IMR-90 (cell line): ENCODE results near the gene CCDC83. TPM values are rescaled to one million over a fixed set of nuclear protein-coding genes. Genes with fewer than 3 reads are reported as not detected.

ENCODE experiments used
- ATAC-seq: fragments of 200-7000 bp; cut with Tn5 transposase; 2 replicates; pipeline ENCODE4 v1.9.1; 2020; ENCODE audit warnings: low read depth, mild to moderate bottlenecking, moderate library complexity
- BruUV-seq: library from RNA; stranded (reverse); fragments of 400-500 nt; replicated peaks from 2 replicates; lab custom pipeline; 2021; lab: Mats Ljungman, UMichigan
- CTCF ChIA-PET: fragments of 300-600 bp; formaldehyde crosslinking; extraction: SDS; loops from one replicate; lab custom pipeline; 2021; ENCODE audit warnings: antibody characterized with exemption; lab: Yijun Ruan, JAX
- POLR2A ChIA-PET: fragments of 300-600 bp; sonication (Branson Sonifier 250); formaldehyde crosslinking; loops from one replicate; lab custom pipeline; 2022; ENCODE audit warnings: antibody characterized with exemption; ENCODE audit not compliant: unreplicated experiment; lab: Charles Lee
- DNase-seq: peaks from one replicate; pipeline ENCODE4 v3.0.0; 2013
- H2AFZ ChIP-seq: replicated peaks from 2 replicates; pipeline ENCODE3; 2013; ENCODE audit warnings: low read length, mild to moderate bottlenecking; ENCODE audit not compliant: poor library complexity
- H2AK5ac ChIP-seq: 2 replicates; pipeline ENCODE4 v1.6.1; 2013; ENCODE audit warnings: low read depth, low read length, inconsistent platforms
- H2AK9ac ChIP-seq: replicated peaks from 2 replicates; pipeline ENCODE3; 2013; ENCODE audit warnings: mild to moderate bottlenecking, low read depth, low read length, moderate library complexity; ENCODE audit not compliant: poor library complexity
- H2BK120ac ChIP-seq: 2 replicates; pipeline ENCODE4 v1.6.1; 2013; ENCODE audit warnings: low read depth, low read length, inconsistent platforms
- H2BK15ac ChIP-seq: 3 replicates; pipeline ENCODE4 v1.6.1; 2013; ENCODE audit warnings: low read depth, low read length, inconsistent platforms
- H2BK20ac ChIP-seq: 2 replicates; pipeline ENCODE4 v1.6.1; 2013; ENCODE audit warnings: low read depth, mild to moderate bottlenecking, inconsistent platforms, low read length, moderate library complexity
- H2BK5ac ChIP-seq: 2 replicates; pipeline ENCODE4 v1.6.1; 2013; ENCODE audit warnings: mild to moderate bottlenecking, low read depth, low read length, inconsistent platforms; ENCODE audit not compliant: poor library complexity, severe bottlenecking
- H3K14ac ChIP-seq: replicated peaks from 2 replicates; pipeline ENCODE4 v1.6.1; 2013; ENCODE audit warnings: low read depth, low read length, inconsistent platforms
- H3K18ac ChIP-seq: 2 replicates; pipeline ENCODE4 v1.6.1; 2013; ENCODE audit warnings: low read depth, low read length, control low read depth
- H3K23ac ChIP-seq: 2 replicates; pipeline ENCODE4 v1.6.1; 2013; ENCODE audit warnings: low read depth, low read length, inconsistent platforms
- H3K27ac ChIP-seq: 2 replicates; pipeline ENCODE4 v1.5.1; 2013; ENCODE audit warnings: mild to moderate bottlenecking, control low read depth, low read length; ENCODE audit not compliant: insufficient read depth
- H3K27me3 ChIP-seq: 2 replicates; pipeline ENCODE4 v1.6.1; 2013; ENCODE audit warnings: low read length; ENCODE audit not compliant: control insufficient read depth, insufficient read depth
- H3K36me3 ChIP-seq: 2 replicates; pipeline ENCODE4 v1.6.1; 2013; ENCODE audit warnings: low read length, mixed read lengths; ENCODE audit not compliant: control insufficient read depth, insufficient read depth
- H3K4ac ChIP-seq: 2 replicates; pipeline ENCODE4 v1.6.1; 2013; ENCODE audit warnings: low read depth, low read length, inconsistent platforms
- H3K4me1 ChIP-seq: 2 replicates; pipeline ENCODE4 v1.6.1; 2013; ENCODE audit warnings: low read length, mixed read lengths; ENCODE audit not compliant: control insufficient read depth, insufficient read depth
- H3K4me2 ChIP-seq: 2 replicates; pipeline ENCODE4 v1.6.1; 2013; ENCODE audit warnings: low read depth, mild to moderate bottlenecking, control low read depth, low read length, moderate library complexity
- H3K4me3 ChIP-seq: 2 replicates; pipeline ENCODE4 v1.5.1; 2013; ENCODE audit warnings: low read depth, mild to moderate bottlenecking, control low read depth, low read length, moderate library complexity; ENCODE audit not compliant: insufficient read depth
- H3K56ac ChIP-seq: 2 replicates; pipeline ENCODE4 v1.6.1; 2013; ENCODE audit warnings: low read length, inconsistent platforms; ENCODE audit not compliant: insufficient read depth; ENCODE audit errors: extremely low read depth
- H3K79me1 ChIP-seq, 2 experiments: 2 replicates each; pipeline ENCODE4 v1.6.1; 2013; ENCODE audit warnings: low read length in 2 of 2, inconsistent platforms in 1 of 2, low read depth in 1 of 2
- H3K9ac ChIP-seq: 2 replicates; pipeline ENCODE4 v1.6.1; 2013; ENCODE audit warnings: low read depth, low read length, control low read depth
- H3K9me1 ChIP-seq: 2 replicates; pipeline ENCODE4 v1.6.1; 2013; ENCODE audit warnings: low read length, inconsistent platforms; ENCODE audit not compliant: insufficient read depth
- H3K9me3 ChIP-seq: 2 replicates; pipeline ENCODE4 v1.6.1; 2013; ENCODE audit warnings: low read length; ENCODE audit not compliant: control insufficient read depth, insufficient read depth
- H4K20me1 ChIP-seq: 2 replicates; pipeline ENCODE4 v1.6.1; 2013; ENCODE audit warnings: low read length, inconsistent platforms; ENCODE audit not compliant: insufficient read depth
- H4K5ac ChIP-seq: 2 replicates; pipeline ENCODE4 v1.6.1; 2013; ENCODE audit warnings: mild to moderate bottlenecking, low read depth, low read length, control low read depth
- H4K8ac ChIP-seq, 2 experiments: 2 replicates each; pipeline ENCODE4 v1.6.1; 2013; ENCODE audit warnings: low read depth in 2 of 2, low read length in 2 of 2, control low read depth in 1 of 2, inconsistent platforms in 1 of 2
- H4K91ac ChIP-seq: 2 replicates; pipeline ENCODE4 v1.6.1; 2013; ENCODE audit warnings: low read depth, low read length, inconsistent platforms; ENCODE audit not compliant: insufficient read depth
- BHLHE40 ChIP-seq: fragments of 150-350 bp; IDR thresholded peaks from 2 replicates; pipeline ENCODE4 v1.6.1; 2016; ENCODE audit warnings: mild to moderate bottlenecking, low read depth, low read length
- CEBPB ChIP-seq: IDR thresholded peaks from 2 replicates; pipeline ENCODE4 v1.6.1; 2012; ENCODE audit warnings: low read depth, low read length, improper control_type of control experiment
- MAZ ChIP-seq: IDR thresholded peaks from 2 replicates; pipeline ENCODE4 v1.6.1; 2012; ENCODE audit warnings: low read depth, mild to moderate bottlenecking, low read length, improper control_type of control experiment, moderate library complexity, borderline replicate concordance
- NFE2L2 ChIP-seq: fragments of 150-350 bp; IDR thresholded peaks from 2 replicates; pipeline ENCODE4 v1.6.1; 2016; ENCODE audit warnings: low read depth, mild to moderate bottlenecking, low read length
- RAD21 ChIP-seq: IDR thresholded peaks from 2 replicates; pipeline ENCODE4 v1.6.1; 2012; ENCODE audit warnings: low read length, improper control_type of control experiment
- RCOR1 ChIP-seq: IDR thresholded peaks from 2 replicates; pipeline ENCODE4 v1.6.1; 2012; ENCODE audit warnings: mild to moderate bottlenecking, low read length, improper control_type of control experiment; ENCODE audit not compliant: insufficient replicate concordance
- SMC3 ChIP-seq: fragments of 150-350 bp; IDR thresholded peaks from 2 replicates; pipeline ENCODE4 v1.6.1; 2016; ENCODE audit warnings: low read depth, mild to moderate bottlenecking, antibody characterized with exemption, low read length, moderate library complexity
- WGBS, 2 experiments: methylation state at CpG; one replicate each; pipeline versions ENCODE4 v1.1.5 to v1.1.7; 2013; ENCODE audit warnings: missing lambda C conversion rate in 2 of 2; ENCODE audit not compliant: insufficient read length in 1 of 2; ENCODE audit errors: extremely low coverage in 2 of 2; 5-methylcytosine and 5-hydroxymethylcytosine counted together
- dilution Hi-C: fragments of 300-500 bp; cut with HindIII; formaldehyde crosslinking; loops from one replicate; pipeline ENCODE4 v1.14.3; 2018; ENCODE audit warnings: low sequenced_read_pairs; ENCODE audit not compliant: unreplicated experiment
- in situ Hi-C: fragments of 300-500 bp; cut with MboI; formaldehyde crosslinking; loops from 3 replicates; pipeline ENCODE4 v1.14.3; 2019; ENCODE audit warnings: low sequenced_read_pairs, inconsistent platforms, mixed read lengths
- intact Hi-C: fragments of 100-400 bp; cut with micrococcal nuclease; formaldehyde crosslinking; loops from 2 replicates; pipeline ENCODE4 v1.10.0; 2022
- polyA plus RNA-seq, 3 experiments: library from polyadenylated mRNA; depleted of rRNA; stranded (reverse); fragments of >200 nt; gene quantifications; 2 replicates each; pipeline ENCODE4 v1.2.3, GENCODE V29; 2012; ENCODE audit warnings: low replicate concordance in 1 of 3
- total RNA-seq: library from RNA; depleted of rRNA; stranded (reverse); fragments of >200 nt; gene quantifications from 2 replicates; pipeline ENCODE4 v1.2.3, GENCODE V29; 2012
- TF ChIP-seq, protein P1 (sequence below): conservative IDR thresholded peaks from 2 replicates; pipeline ENCODE4 v1.5.1; 2012; ENCODE audit warnings: mild to moderate bottlenecking, low read depth, low read length, improper control_type of control experiment
- TF ChIP-seq, protein P2 (sequence below): fragments of 150-350 bp; IDR thresholded peaks from 2 replicates; pipeline ENCODE4 v1.6.1; 2017; ENCODE audit warnings: mild to moderate bottlenecking, antibody characterized with exemption, low read length, low read depth

The CCDC83 gene
- total and polyA plus RNA-seq, 2 of the 4 experiments (the other 2 are of a cell fraction) = not detected

DNA sequence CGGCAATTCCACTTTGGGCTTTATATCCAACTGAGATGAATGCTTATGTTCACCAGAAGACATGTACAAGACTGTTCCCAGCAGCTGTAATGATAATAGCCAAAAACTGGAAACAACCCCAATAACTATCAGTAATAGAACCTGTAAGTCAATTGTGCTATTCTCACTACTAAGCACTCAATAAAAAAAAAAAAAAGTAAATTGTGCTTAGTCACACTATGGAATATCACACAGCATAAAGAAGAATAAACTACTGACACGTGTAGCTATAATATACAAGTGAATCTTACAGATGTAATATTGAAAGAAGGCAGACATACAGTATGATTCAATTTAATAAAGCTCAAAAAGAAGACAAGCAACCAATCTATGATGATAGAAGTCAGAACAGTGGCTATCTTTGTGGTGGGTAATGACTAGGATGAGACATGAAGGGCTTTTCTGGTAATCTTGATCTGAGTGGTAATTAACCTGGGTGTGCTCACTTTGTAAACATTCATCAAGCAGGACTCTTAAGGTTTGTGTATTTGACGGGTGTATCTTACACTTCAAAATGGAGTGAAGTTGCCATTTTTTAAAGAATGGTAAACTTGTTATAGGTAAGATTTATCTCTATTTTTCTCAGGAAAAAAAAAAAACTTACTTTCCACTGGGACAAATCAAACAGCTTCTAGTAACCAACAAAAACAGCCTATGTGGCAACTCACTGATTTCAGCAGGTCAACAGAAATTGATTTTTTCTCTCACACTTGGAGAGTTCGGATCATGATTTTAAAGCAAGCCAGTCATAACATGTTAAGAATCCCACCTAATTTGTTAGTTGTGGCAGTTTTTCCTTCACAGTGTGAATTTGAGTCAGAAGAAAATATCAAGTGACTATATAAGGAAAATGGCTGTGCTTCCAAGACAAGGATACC lies 84.2 kb downstream of the CCDC83 start:
- in situ Hi-C loops (no loop called here), dilution Hi-C loops (no loop called here), intact Hi-C loops (loop anchor here (2.0 to 5.0 kb wide), 2 partner anchors 37 to 85 kb away; partner anchors contain the start of gene CCDC83)
- Histone ChIP-seq H2BK15ac (no peak overlapping the region), H3K27me3 (no peaks in the 10 kb centered on the region), H2AK5ac (no peak overlapping the region), H3K9me3 (0 out of 2 replicates have a peak, but pooled peaks cover 2% of the 10 kb centered on the region), H3K27ac (no peak overlapping the region), H3K4me1 (no peaks in the 10 kb centered on the region), H3K4ac (no peak overlapping the region), H3K79me1 (no peaks in the 10 kb centered on the region), H3K14ac (no peak overlapping the region), H3K23ac (no peak overlapping the region), H3K9me1 (no peaks in the 10 kb centered on the region; the same call in 1 of the 2 replicates), H3K9ac (no peak overlapping the region), H2BK120ac (no peak overlapping the region), H2BK20ac (no peak overlapping the region), H3K18ac (no peak overlapping the region), H2AK9ac (no peak overlapping the region), H2BK5ac (no peak overlapping the region), H3K36me3 (no peaks in the 10 kb centered on the region), H4K8ac (no peak overlapping the region), H3K4me2 (no peak overlapping the region), H3K56ac (no peak overlapping the region), H4K5ac (no peak overlapping the region), H4K20me1 (no peaks in the 10 kb centered on the region), H2AFZ (no peak overlapping the region), H3K4me3 (no peak overlapping the region), H4K91ac (no peak overlapping the region)
- DNase-seq (no peak), ATAC-seq (no peak)
- POLR2A ChIA-PET = no interaction called here
- WGBS, 2 experiments = no CpG with 5 or more reads among the region's 4 CpGs
- TF ChIP-seq BHLHE40 = no peak
- TF ChIP-seq MAZ = no peak
- TF ChIP-seq, protein P1, sequence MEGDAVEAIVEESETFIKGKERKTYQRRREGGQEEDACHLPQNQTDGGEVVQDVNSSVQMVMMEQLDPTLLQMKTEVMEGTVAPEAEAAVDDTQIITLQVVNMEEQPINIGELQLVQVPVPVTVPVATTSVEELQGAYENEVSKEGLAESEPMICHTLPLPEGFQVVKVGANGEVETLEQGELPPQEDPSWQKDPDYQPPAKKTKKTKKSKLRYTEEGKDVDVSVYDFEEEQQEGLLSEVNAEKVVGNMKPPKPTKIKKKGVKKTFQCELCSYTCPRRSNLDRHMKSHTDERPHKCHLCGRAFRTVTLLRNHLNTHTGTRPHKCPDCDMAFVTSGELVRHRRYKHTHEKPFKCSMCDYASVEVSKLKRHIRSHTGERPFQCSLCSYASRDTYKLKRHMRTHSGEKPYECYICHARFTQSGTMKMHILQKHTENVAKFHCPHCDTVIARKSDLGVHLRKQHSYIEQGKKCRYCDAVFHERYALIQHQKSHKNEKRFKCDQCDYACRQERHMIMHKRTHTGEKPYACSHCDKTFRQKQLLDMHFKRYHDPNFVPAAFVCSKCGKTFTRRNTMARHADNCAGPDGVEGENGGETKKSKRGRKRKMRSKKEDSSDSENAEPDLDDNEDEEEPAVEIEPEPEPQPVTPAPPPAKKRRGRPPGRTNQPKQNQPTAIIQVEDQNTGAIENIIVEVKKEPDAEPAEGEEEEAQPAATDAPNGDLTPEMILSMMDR = no peak
- TF ChIP-seq RCOR1 = no peak
- TF ChIP-seq, protein P2, sequence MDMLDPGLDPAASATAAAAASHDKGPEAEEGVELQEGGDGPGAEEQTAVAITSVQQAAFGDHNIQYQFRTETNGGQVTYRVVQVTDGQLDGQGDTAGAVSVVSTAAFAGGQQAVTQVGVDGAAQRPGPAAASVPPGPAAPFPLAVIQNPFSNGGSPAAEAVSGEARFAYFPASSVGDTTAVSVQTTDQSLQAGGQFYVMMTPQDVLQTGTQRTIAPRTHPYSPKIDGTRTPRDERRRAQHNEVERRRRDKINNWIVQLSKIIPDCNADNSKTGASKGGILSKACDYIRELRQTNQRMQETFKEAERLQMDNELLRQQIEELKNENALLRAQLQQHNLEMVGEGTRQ = no peak
- TF ChIP-seq SMC3 = no peak
- TF ChIP-seq CEBPB = no peak
- no peak for TF ChIP-seq RAD21
- TF ChIP-seq NFE2L2 = no peak; the same call in 1 of the 2 replicates
- CTCF ChIA-PET = interaction anchor here (0.6 to 1.3 kb wide), 5 partner anchors 84 to 1705 kb away, joined by 3 to 7 read pairs (median 5); partner anchors contain the start of gene CCDC83
- BruUV-seq = no TSS peak
